H7 (cell line): Measurements from ENCODE around the gene SAMD5. TPM values are rescaled to one million over a fixed set of nuclear protein-coding genes. Genes with fewer than 3 reads are reported as not detected.

Experiments
- DNase-seq: peaks from one replicate; pipeline ENCODE4 v3.0.0; 2012
- H3K27me3 ChIP-seq: 2 replicates; pipeline ENCODE4 v1.6.0; 2011; ENCODE audit warnings: mild to moderate bottlenecking, low read length; ENCODE audit not compliant: control insufficient read depth, insufficient read depth
- H3K36me3 ChIP-seq: replicated peaks from 2 replicates; pipeline ENCODE4 v1.5.1; 2011; ENCODE audit warnings: low read length; ENCODE audit not compliant: control insufficient read depth, insufficient read depth
- H3K4me3 ChIP-seq: 2 replicates; pipeline ENCODE4 v1.5.1; 2011; ENCODE audit warnings: low read depth, mild to moderate bottlenecking, control low read depth, low read length, moderate library complexity; ENCODE audit not compliant: insufficient read depth
- total RNA-seq: library from RNA; depleted of rRNA; stranded (reverse); fragments of >200 nt; shearing (Covaris generic); gene quantifications from 2 replicates; pipeline ENCODE4 v1.2.3, GENCODE V29; 2014

Gene SAMD5
- total RNA-seq, 1 experiment from 2014 or later: 0.17 TPM

- H3K4me3 ChIP-seq: no peak overlapping the region
- no peaks in the 10 kb centered on the region for H3K27me3 ChIP-seq
- DNase-seq: no peak
- no peaks in the 10 kb centered on the region for H3K36me3 ChIP-seq
These were observed 35.9 kb downstream of the SAMD5 start for GRCh38 chr6:147544420-147544819.

DNA sequence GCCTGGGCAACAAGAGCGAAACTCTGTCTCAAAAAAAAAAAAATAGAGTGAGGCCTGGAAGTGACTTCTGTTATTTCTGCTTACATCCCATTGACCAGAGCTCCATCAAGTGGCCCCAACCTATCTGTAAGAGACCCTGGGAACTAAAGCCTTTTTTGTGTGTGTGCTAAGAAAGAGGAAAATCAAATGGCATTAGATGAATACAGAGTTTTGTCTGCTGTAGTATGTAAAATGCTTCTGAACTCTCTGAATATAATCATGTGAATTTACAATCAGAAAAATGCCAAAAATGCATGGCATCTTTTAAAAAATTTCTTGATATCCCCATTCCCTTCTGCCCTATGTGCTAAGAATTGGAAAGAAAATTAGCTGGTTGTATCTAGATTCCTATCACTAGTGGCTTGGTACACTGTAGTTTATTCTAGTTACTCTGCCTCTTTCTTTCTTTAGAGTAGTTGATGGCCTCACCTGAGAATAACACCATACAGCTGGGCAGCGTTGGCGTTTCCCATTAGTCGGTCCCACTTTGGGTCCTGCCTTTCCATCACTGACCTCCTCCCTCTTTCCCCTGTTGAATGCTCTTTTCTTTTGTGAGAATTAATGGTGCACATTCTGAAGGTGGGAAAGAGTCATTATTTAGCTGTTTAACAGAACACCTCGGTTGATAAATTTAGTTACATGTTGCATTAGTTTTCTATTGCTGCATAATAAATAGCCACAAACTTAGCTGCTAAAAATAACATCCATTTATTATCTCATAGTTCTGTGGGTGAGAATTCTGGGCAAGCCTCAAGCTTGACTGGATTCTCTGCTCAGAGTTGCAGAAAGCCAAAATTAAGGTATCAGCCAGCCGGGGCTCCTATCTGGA lies 38.2 kb downstream of the SAMD5 start:
- DNase-seq: no peak
- Histone ChIP-seq H3K27me3 (no peaks in the 10 kb centered on the region), H3K36me3 (no peaks in the 10 kb centered on the region), H3K4me3 (no peak overlapping the region)

- Histone ChIP-seq H3K4me3 (no peak overlapping the region), H3K27me3 (no peaks in the 10 kb centered on the region), H3K36me3 (no peaks in the 10 kb centered on the region)
- DNase-seq: no peak
These were observed 38.9 kb downstream of the SAMD5 start for GRCh38 chr6:147547369-147547902.

GRCh38 chr6:147548921-147549475 lies 40.5 kb downstream of the SAMD5 start:
- no peaks in the 10 kb centered on the region for H3K27me3 ChIP-seq
- H3K36me3 ChIP-seq: no peaks in the 10 kb centered on the region
- H3K4me3 ChIP-seq: no peak overlapping the region
- no peak for DNase-seq

DNA sequence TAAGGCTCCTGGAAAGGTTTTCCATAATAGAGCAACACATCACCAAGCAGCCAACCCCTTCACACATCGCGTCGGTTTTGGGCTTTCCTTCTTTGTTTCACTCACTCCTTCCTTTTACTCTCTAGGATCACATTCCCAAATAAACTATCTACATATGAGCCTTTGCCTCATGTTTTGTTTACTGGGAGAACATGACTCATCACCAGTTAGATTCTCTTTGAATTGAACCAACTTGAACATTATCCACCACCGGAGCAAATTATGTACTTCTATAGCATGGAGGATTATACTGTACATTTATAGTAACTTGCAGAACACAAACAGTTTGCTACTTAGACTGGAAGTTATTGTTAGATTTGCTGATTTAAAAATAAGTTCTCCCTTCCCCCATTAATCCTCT lies 41.0 kb downstream of the SAMD5 start:
- Histone ChIP-seq H3K27me3 (no peaks in the 10 kb centered on the region), H3K36me3 (no peaks in the 10 kb centered on the region), H3K4me3 (no peak overlapping the region)
- no peak for DNase-seq

- no peak for DNase-seq
- H3K36me3 ChIP-seq: no peaks in the 10 kb centered on the region
- H3K27me3 ChIP-seq: no peaks in the 10 kb centered on the region
- H3K4me3 ChIP-seq: no peak overlapping the region
These were observed 43.5 kb downstream of the SAMD5 start for GRCh38 chr6:147551976-147552375.

DNA sequence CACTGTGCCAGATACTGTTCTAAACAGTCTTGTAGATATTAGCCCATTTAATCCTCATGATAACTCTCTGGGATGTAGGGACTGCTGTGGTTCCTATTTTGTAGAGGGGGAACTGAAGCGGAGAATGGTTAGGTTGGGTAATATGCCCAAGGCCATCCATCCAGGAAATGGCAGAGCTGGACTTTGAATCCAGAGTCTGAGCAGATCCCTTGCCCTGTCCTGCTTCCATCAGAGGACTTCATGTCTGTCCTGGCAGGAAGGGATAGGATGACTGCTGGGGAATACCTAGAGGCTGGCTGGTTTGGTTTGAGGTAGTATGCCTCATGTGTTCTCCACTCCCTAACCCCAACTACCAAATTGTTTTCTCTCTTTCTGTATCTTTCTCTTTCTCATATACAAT lies 44.6 kb downstream of the SAMD5 start:
- no peak overlapping the region for H3K4me3 ChIP-seq
- no peaks in the 10 kb centered on the region for H3K27me3 ChIP-seq
- H3K36me3 ChIP-seq: no peaks in the 10 kb centered on the region
- DNase-seq: no peak

DNA sequence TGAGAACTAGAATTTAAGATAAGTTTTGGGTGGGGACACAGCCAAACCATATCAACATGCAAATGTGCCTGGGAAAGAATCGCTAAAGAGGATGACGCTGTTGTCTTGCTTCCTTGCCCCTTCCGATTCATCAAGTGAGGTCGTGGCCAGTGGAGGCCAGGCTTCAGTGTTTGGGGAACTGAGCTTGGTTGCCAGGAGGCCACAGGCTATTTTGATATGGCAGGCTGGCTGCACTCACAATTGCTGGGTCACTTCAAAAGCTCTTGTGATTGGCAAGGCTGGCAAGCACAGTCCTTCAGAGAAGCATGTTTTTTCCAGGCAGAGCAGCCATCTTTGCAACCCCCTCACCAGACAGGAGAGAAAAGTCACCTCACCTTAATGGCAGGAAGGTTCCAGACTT lies 45.8 kb downstream of the SAMD5 start:
- H3K27me3 ChIP-seq: no peaks in the 10 kb centered on the region
- DNase-seq: no peak
- no peak overlapping the region for H3K4me3 ChIP-seq
- no peaks in the 10 kb centered on the region for H3K36me3 ChIP-seq

- no peak overlapping the region for H3K4me3 ChIP-seq
These were observed 50.5 kb downstream of the SAMD5 start for GRCh38 chr6:147559006-147559405.

GRCh38 chr6:147560670-147561069 lies 52.2 kb downstream of the SAMD5 start:
- H3K27me3 ChIP-seq: no peaks in the 10 kb centered on the region
- H3K4me3 ChIP-seq: no peak overlapping the region
- H3K36me3 ChIP-seq: no peaks in the 10 kb centered on the region
- no peak for DNase-seq

More at GRCh38 chr6:147559006-147559405, 50.5 kb downstream of the SAMD5 start:
- no peak for DNase-seq
- H3K36me3 ChIP-seq: no peaks in the 10 kb centered on the region
- H3K27me3 ChIP-seq: no peaks in the 10 kb centered on the region

DNA sequence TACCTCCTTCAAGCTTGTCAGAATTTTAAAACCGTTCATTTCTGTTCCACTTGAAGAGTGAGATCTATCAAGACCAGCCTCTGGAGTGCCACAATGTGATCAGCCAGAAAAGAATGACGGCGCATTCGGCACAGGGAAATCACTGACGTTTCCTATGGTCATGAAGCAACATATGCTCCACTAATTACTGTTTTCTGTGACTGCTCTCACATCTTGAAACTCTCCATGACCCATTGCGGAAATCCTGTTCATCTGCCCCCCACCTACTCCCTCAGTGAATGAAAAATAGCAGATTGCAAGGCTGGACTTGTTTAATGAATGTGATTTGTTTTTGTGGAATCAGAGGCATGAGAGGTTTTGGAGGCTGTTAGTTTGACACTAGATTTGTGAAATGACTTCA lies 53.2 kb downstream of the SAMD5 start:
- DNase-seq: no peak
- no peaks in the 10 kb centered on the region for H3K27me3 ChIP-seq

GRCh38 chr6:147563472-147563871 lies 55.0 kb downstream of the SAMD5 start:
- no peaks in the 10 kb centered on the region for H3K27me3 ChIP-seq
- no peak for DNase-seq
- H3K36me3 ChIP-seq: no peaks in the 10 kb centered on the region
- no peak overlapping the region for H3K4me3 ChIP-seq

More for the DNA sequence above, 53.2 kb downstream of the SAMD5 start:
- H3K4me3 ChIP-seq: no peak overlapping the region
- H3K36me3 ChIP-seq: no peaks in the 10 kb centered on the region

GRCh38 chr6:147564556-147564955 lies 56.1 kb downstream of the SAMD5 start:
- no peaks in the 10 kb centered on the region for H3K36me3 ChIP-seq
- H3K27me3 ChIP-seq: no peaks in the 10 kb centered on the region
- DNase-seq: no peak
- no peak overlapping the region for H3K4me3 ChIP-seq

DNA sequence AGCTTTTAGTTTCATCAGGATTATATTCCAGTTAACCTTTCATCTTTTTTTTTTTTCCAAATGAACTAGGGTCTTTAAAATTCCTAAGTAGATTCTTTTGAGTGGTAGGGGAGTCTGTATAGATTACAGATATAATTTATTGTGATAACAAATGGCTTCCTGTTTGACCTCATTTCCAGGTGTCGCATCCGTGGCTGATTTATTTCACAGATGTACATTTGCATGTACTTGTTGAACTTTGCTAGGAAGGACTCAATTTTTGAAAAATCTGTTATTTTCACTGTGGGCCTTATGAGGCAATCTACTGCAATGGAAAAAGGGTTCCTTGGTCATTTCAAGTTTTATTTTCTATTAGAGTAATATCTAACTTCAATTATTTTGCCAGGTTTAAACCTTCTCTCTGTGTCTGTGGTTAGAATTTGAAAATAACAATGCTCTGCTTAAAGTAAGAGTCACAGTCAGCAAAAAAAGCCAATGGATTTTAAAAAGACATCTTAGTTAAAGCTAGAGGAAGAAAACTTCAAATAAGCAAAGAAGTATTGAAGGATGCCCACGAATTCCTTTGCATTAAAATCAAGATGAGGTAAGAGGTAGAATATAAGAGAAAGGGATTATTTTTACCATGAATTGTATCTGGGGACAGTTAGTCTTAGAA lies 57.9 kb downstream of the SAMD5 start:
- Histone ChIP-seq H3K4me3 (no peak overlapping the region), H3K27me3 (no peaks in the 10 kb centered on the region), H3K36me3 (no peaks in the 10 kb centered on the region)
- no peak for DNase-seq
